Effector memory CD8-positive, alpha-beta T cell (primary cell): ENCODE measurements around the gene NCS1.

Experiments used
- ATAC-seq: fragments of 150-1000 bp; cut with Tn5 transposase; replicated peaks from 2 replicates; pipeline ENCODE4 v1.10.0; 2021; ENCODE audit warnings: mild to moderate bottlenecking, moderate library complexity
- DNase-seq, 3 experiments: peaks; one replicate each; pipeline ENCODE4 v3.0.0; 2021
- H3K27ac Mint-ChIP-seq, 2 donors: one replicate each; pipeline ENCODE4 v1.8.0; 2022; ENCODE audit warnings: mild to moderate bottlenecking in 2 of 2, mixed read lengths in 2 of 2, moderate library complexity in 2 of 2
- H3K27me3 Mint-ChIP-seq, 2 donors: one replicate each; pipeline ENCODE4 v1.8.0; 2022; ENCODE audit warnings: mixed read lengths in 2 of 2
- H3K36me3 Mint-ChIP-seq: one replicate; pipeline ENCODE4 v1.8.0; 2022; ENCODE audit warnings: mild to moderate bottlenecking, moderate library complexity, mixed read lengths; ENCODE audit not compliant: insufficient read depth
- H3K4me1 Mint-ChIP-seq, 2 donors: one replicate each; pipeline ENCODE4 v1.8.0; 2022; ENCODE audit warnings: low read depth in 2 of 2, mixed read lengths in 2 of 2
- H3K4me3 Mint-ChIP-seq, 2 donors: one replicate each; pipeline ENCODE4 v1.8.0; 2022; ENCODE audit warnings: mild to moderate bottlenecking in 2 of 2, mixed read lengths in 2 of 2, moderate library complexity in 2 of 2
- H3K9me3 Mint-ChIP-seq, 2 donors: one replicate each; pipeline ENCODE4 v1.8.0; 2022; ENCODE audit warnings: mixed read lengths in 2 of 2

Gene NCS1

GRCh38 chr9:130209422-130209821 lies 37.2 kb downstream of the NCS1 start:
- no peak for ATAC-seq
- Mint-ChIP-seq H3K4me1 (peaks cover 0 to 7% of the 10 kb centered on the region in 2 donors), H3K9me3 (no peaks in the 10 kb centered on the region), H3K4me3 (no peak overlapping the region), H3K27me3 (peaks cover 0 to 15% of the 10 kb centered on the region in 2 donors), H3K27ac (no peak overlapping the region), H3K36me3 (peaks cover 3% of the 10 kb centered on the region)
- DNase-seq = no peak

GRCh38 chr9:130211548-130212226 lies 39.5 kb downstream of the NCS1 start:
- ATAC-seq (no peak), DNase-seq (no peak)
- peak overlapping the region in 1 of 2 donors; percentile 75 for H3K27ac Mint-ChIP-seq
- peaks cover 0 to 10% of the 10 kb centered on the region in 2 donors for H3K4me1 Mint-ChIP-seq
- H3K36me3 Mint-ChIP-seq = peaks cover 3% of the 10 kb centered on the region
- peaks cover 0 to 15% of the 10 kb centered on the region in 2 donors for H3K27me3 Mint-ChIP-seq
- no peaks in the 10 kb centered on the region for H3K9me3 Mint-ChIP-seq
- no peak overlapping the region for H3K4me3 Mint-ChIP-seq

- Mint-ChIP-seq H3K27me3 (peaks cover 0 to 15% of the 10 kb centered on the region in 2 donors), H3K4me1 (peaks cover 0 to 10% of the 10 kb centered on the region in 2 donors), H3K4me3 (no peak overlapping the region), H3K9me3 (no peaks in the 10 kb centered on the region), H3K36me3 (peaks cover 3% of the 10 kb centered on the region), H3K27ac (peak overlapping the region in 1 of 2 donors; percentile 75)
- DNase-seq = no peak
- no peak for ATAC-seq
Measured at GRCh38 chr9:130212543-130213297, 40.5 kb downstream of the NCS1 start.

GRCh38 chr9:130213911-130214761 lies 41.9 kb downstream of the NCS1 start:
- H3K36me3 Mint-ChIP-seq = peaks cover 3% of the 10 kb centered on the region
- H3K4me3 Mint-ChIP-seq = no peak overlapping the region
- peaks cover 0 to 10% of the 10 kb centered on the region in 2 donors for H3K27me3 Mint-ChIP-seq
- H3K4me1 Mint-ChIP-seq = peaks cover 0 to 8% of the 10 kb centered on the region in 2 donors
- H3K9me3 Mint-ChIP-seq = no peaks in the 10 kb centered on the region
- H3K27ac Mint-ChIP-seq = peak overlapping the region in 1 of 2 donors; percentile 9
- ATAC-seq (no peak), DNase-seq (no peak)

GRCh38 chr9:130214776-130215340 lies 42.7 kb downstream of the NCS1 start:
- peaks cover 3% of the 10 kb centered on the region for H3K36me3 Mint-ChIP-seq
- DNase-seq (no peak), ATAC-seq (no peak)
- H3K4me3 Mint-ChIP-seq = no peak overlapping the region
- H3K27ac Mint-ChIP-seq = no peak overlapping the region
- peaks cover 0 to 8% of the 10 kb centered on the region in 2 donors for H3K4me1 Mint-ChIP-seq
- H3K9me3 Mint-ChIP-seq = no peaks in the 10 kb centered on the region
- H3K27me3 Mint-ChIP-seq = peaks cover 0 to 2% of the 10 kb centered on the region in 2 donors

GRCh38 chr9:130215341-130216119 lies 43.3 kb downstream of the NCS1 start:
- H3K36me3 Mint-ChIP-seq = peaks cover 3% of the 10 kb centered on the region
- H3K27me3 Mint-ChIP-seq = no peaks in the 10 kb centered on the region
- DNase-seq (no peak), ATAC-seq (peak; percentile 16)
- H3K9me3 Mint-ChIP-seq = no peaks in the 10 kb centered on the region
- H3K4me3 Mint-ChIP-seq = no peak overlapping the region
- no peak overlapping the region for H3K27ac Mint-ChIP-seq
- peaks cover 0 to 8% of the 10 kb centered on the region in 2 donors for H3K4me1 Mint-ChIP-seq

- DNase-seq (no peak), ATAC-seq (no peak)
- H3K27me3 Mint-ChIP-seq = no peaks in the 10 kb centered on the region
- H3K9me3 Mint-ChIP-seq = no peaks in the 10 kb centered on the region
- no peak overlapping the region for H3K27ac Mint-ChIP-seq
- no peak overlapping the region for H3K4me3 Mint-ChIP-seq
- peaks cover 0 to 8% of the 10 kb centered on the region in 2 donors for H3K4me1 Mint-ChIP-seq
- no peaks in the 10 kb centered on the region for H3K36me3 Mint-ChIP-seq
Measured at GRCh38 chr9:130217838-130218237, 45.6 kb downstream of the NCS1 start.

GRCh38 chr9:130219661-130220096 lies 47.5 kb downstream of the NCS1 start:
- peaks cover 4% of the 10 kb centered on the region for H3K36me3 Mint-ChIP-seq
- ATAC-seq = no peak
- no peaks in the 10 kb centered on the region for H3K9me3 Mint-ChIP-seq
- H3K4me1 Mint-ChIP-seq = peaks cover 0 to 3% of the 10 kb centered on the region in 2 donors
- H3K27me3 Mint-ChIP-seq = no peaks in the 10 kb centered on the region
- H3K4me3 Mint-ChIP-seq = no peak overlapping the region
- no peak for DNase-seq
- peak overlapping the region in 1 of 2 donors; percentile 38 for H3K27ac Mint-ChIP-seq

- Mint-ChIP-seq H3K4me1 (peaks cover 0 to 2% of the 10 kb centered on the region in 2 donors), H3K27me3 (no peaks in the 10 kb centered on the region), H3K27ac (no peak overlapping the region), H3K4me3 (no peak overlapping the region), H3K9me3 (no peaks in the 10 kb centered on the region), H3K36me3 (peaks cover 4% of the 10 kb centered on the region)
- ATAC-seq (no peak), DNase-seq (no peak)
Measured at GRCh38 chr9:130220352-130220751, 48.1 kb downstream of the NCS1 start.

- Mint-ChIP-seq H3K9me3 (no peaks in the 10 kb centered on the region), H3K36me3 (peaks cover 6% of the 10 kb centered on the region), H3K4me1 (no peaks in the 10 kb centered on the region), H3K27me3 (no peaks in the 10 kb centered on the region), H3K27ac (no peak overlapping the region), H3K4me3 (no peak overlapping the region)
- ATAC-seq (no peak), DNase-seq (no peak)
Measured at GRCh38 chr9:130222833-130223232, 50.6 kb downstream of the NCS1 start.

GRCh38 chr9:130225071-130225470 lies 52.9 kb downstream of the NCS1 start:
- Mint-ChIP-seq H3K27me3 (no peaks in the 10 kb centered on the region), H3K27ac (no peak overlapping the region), H3K9me3 (no peaks in the 10 kb centered on the region), H3K36me3 (peaks cover 6% of the 10 kb centered on the region), H3K4me3 (no peak overlapping the region), H3K4me1 (no peaks in the 10 kb centered on the region)
- DNase-seq (no peak), ATAC-seq (no peak)

- Mint-ChIP-seq H3K9me3 (no peaks in the 10 kb centered on the region), H3K4me1 (no peaks in the 10 kb centered on the region), H3K4me3 (no peak overlapping the region), H3K27me3 (no peaks in the 10 kb centered on the region), H3K27ac (no peak overlapping the region), H3K36me3 (peaks cover 6% of the 10 kb centered on the region)
- DNase-seq (no peak), ATAC-seq (no peak)
Measured at GRCh38 chr9:130225586-130225985, 53.4 kb downstream of the NCS1 start.
